GOT3 (cell line): ENCODE data around the gene OVAAL.
"Not testable (repeated sequence)": the region's sequence is repeated elsewhere in the genome, so short reads cannot be mapped to it uniquely, and the experiment has no call there.

Source experiments
- DNase-seq: peaks from one replicate; lab custom pipeline; 2025; ENCODE audit warnings: mixed read lengths; lab: John Stamatoyannopoulos, UW

OVAAL gene

GRCh38 chr1:180540697-180541594 is 17.8 kb upstream of the OVAAL start:
- DNase-seq = no peak

DNA sequence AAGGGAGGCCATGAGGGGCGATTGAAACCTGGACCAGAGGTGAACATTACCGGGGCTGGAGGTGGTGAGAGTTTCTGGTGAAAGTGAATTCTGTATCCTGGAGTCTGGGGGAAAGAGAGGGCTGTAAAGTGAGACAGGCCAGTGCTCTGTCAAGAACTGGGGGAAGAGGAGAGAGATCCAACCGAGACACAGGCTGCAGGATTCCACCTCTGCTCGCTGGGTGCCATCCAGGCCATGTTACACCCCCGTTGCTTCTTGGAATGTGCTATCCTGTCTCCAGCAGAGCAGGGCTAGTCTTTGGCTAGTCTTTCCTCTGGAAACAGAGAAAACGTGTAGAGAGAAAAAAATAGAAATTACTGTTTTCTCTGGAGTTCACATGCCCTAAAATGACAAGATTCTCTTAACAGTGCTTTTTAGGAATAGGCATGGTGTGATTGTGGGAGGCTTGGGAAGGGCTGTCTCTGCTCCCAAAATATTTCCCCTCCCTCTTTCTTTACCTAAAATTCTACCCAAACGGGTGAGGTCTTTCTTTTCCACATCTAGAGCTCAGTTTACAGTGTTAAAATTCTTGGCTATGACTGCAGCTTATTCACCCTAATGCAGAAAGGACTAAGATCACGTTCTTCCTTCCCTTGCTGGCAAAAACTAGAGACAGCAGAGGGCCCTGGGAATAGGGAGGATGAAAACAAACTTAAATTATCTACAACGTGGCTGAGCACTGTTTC is 16.5 kb upstream of the OVAAL start:
- DNase-seq = no peak

- DNase-seq = no peak
Measured at GRCh38 chr1:180542838-180543145, 16.0 kb upstream of the OVAAL start.

- DNase-seq = no peak
Measured at GRCh38 chr1:180544050-180544449, 14.7 kb upstream of the OVAAL start.

- DNase-seq = no peak
Measured at GRCh38 chr1:180545991-180546390, 12.8 kb upstream of the OVAAL start.

GRCh38 chr1:180548686-180549317 is 10.0 kb upstream of the OVAAL start:
- DNase-seq = no peak

DNA sequence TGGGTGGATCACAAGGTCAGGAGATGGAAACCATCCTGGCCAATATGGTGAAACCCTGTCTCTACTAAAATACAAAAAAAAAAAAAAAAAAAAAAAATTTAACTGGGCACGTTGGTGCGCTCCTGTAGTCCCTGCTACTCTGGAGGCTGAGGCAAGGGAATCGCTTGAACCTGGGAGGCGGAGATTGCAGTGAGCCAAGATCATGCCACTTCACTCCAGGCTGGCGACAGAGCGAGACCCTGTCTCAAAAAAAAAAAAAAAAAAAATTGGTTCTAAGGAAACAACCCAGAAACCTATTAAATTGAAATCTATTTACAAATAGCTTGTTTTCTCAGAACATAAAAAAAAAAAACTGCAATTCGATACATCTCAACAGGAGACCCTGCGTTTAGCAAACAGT is 9.0 kb upstream of the OVAAL start:
- not testable (repeated sequence) for DNase-seq

GRCh38 chr1:180550241-180550640 is 8.5 kb upstream of the OVAAL start:
- no peak for DNase-seq

- DNase-seq = no peak
Measured at GRCh38 chr1:180551997-180552396, 6.8 kb upstream of the OVAAL start.

DNA sequence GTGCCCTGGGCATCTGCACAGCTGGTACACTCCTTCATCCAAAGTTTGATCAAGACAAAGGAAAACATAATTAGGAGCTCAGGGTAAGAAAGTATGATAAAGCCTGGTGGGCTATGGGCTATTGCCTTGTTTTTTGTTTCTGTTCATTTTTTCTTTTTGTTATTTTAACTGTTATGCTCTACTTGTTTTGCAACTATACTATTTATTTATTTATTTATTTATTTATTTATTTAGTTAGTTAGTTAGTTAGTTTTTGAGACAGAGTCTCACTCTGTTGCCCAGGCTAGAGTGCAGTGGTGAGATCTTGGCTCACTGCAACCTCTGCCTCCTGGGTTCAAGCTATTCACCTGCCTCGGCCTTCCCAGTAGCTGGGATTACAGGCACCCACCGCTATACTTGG is 5.7 kb upstream of the OVAAL start:
- DNase-seq = not testable (repeated sequence)

GRCh38 chr1:180555411-180555810 is 3.4 kb upstream of the OVAAL start:
- DNase-seq = no peak

- no peak for DNase-seq
Measured at GRCh38 chr1:180560200-180560867, 1.6 kb downstream of the OVAAL start.

GRCh38 chr1:180560868-180561600 is 2.3 kb downstream of the OVAAL start:
- DNase-seq = no peak

GRCh38 chr1:180562640-180563025 is 3.9 kb downstream of the OVAAL start:
- no peak for DNase-seq

GRCh38 chr1:180563026-180563827 is 4.5 kb downstream of the OVAAL start:
- DNase-seq = no peak

DNA sequence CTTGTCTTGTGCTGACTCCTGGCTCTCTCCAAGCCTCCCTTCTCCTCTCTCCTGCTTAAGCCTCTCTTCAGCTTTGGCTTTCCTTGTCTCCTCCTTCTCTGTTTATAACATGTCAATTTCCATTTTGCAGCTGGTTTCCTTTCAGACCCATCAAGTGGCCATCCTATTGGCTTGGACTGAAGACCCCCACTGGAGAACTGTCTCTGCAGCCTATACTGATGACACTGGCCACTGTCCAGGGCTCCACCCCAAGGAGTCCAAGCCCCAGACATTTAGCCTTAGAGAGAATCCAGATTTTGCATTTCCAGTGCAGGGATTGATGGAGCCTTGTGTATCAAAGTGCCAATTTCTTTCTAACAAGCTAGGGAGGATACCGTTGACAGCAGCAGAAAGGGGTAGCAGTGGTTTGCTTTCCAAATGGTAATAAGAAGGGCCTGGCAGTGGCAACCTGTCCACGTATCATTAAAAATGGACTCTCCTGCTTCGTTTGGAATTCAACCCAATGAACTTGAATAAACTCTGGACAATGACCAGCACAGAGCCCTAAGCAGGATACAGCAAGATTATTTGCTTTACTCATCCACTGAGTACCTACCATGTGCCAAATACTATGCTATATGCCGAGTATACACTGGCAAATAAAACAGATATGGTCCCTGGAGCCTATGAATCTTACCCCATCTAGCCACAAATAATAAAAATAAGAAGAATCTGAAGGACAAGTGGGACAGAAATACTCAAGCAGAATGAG is 6.5 kb downstream of the OVAAL start:
- no peak for DNase-seq

- no peak for DNase-seq
Measured at GRCh38 chr1:180566026-180566425, 7.3 kb downstream of the OVAAL start.

DNA sequence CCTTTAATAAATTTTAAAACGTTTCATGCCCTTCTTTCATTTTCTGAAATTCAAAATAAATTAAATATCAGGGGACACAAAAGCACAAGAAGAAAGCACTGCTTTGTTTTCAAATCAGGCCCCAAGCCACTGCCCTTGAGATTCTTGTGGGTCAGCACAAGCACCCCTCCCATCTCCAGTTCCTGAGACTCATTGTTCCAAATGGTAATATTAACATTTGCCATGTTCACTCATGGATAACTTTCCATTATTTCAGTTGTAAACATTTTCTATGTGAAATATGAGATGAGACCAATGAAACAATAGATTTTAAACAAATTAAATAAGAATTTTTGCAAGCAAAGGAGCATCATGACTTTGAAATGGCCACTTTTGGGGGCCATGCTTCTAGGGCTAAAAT is 7.7 kb downstream of the OVAAL start:
- DNase-seq = no peak

DNA sequence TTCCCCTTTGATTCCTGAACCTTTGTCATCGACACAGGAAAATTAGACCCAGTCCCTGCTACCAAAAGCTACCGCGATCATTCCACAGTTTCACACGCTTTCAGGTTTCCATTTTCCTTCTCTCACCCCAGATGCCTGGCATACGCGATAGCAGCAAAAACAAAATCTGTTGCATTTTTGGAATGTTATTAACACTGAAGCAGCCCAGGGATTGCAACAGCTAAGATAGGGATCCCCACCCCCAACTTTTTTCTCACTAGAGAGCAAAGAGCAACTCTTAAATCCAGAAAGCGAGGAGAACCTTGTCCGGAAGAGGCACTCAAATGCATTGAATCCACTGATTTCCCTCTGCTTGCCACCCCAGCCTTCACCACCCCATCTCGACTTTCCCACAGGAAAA is 8.9 kb downstream of the OVAAL start:
- no peak for DNase-seq

DNA sequence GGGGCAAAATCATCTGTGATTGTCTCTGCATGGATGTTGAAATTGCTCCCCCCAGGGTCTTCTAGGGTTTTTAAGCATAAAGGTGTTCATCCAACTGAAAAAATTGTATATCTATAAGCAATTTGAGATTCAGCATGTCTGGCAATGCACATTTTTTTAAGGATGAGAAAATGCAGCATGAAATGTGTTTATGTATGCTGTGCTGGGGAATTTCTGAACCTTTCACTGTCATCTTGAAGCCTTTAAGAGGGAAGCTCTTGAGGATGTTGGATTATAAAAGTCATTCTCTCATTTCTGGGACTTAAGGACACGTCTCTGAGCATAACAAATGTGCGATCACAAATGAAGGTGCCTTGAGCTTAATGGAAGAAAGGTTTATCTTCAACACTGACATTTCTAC is 9.4 kb downstream of the OVAAL start:
- no peak for DNase-seq
